NCI-H526 treated with DMSO at 0.1 percent for 48 hours (cell line): ENCODE data around the gene GNG13.

ENCODE experiments used
- DNase-seq: peaks from one replicate; lab custom pipeline; 2025; lab: John Stamatoyannopoulos, UW

The GNG13 gene

GRCh38 chr16:813204-813915 is 12.8 kb upstream of the GNG13 start:
- DNase-seq, result no peak

DNA sequence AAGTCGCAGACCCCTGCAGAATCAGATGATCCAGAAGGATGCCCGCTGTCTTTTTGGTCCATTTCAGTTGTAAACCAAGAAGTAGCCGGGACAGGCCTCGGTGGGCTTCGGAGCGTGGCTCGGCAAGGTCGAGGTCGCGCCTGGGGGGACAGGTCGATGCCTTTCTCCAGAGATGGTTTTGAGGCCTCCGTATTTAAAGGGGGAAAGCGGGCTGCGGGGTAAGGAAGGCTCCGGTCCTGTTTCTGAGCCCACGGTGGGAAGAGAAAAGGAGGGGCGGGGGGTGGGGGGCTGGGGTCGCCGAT is 7.5 kb upstream of the GNG13 start:
- no peak for DNase-seq

- peak; percentile 64 for DNase-seq
Measured at GRCh38 chr16:807347-808084, 7.0 kb upstream of the GNG13 start.

DNA sequence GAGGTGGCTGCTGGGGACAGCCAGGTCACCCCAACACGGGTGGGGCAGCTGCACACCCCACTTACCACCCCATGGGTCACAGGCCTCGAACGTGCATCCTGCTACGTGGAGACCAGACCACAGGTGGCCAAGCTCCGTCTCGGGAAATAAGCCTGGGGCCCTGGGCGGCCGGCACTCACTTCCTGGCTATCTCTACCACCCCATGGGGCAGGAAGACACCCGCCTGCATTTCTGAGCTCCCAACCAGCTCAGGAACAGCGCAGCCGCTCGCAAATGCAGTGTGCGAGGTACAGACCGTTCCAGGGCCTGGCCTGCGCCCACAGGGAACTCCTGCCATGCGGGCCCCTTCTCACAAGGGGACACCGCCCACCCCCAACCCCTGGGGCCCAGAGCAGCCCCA is 4.9 kb upstream of the GNG13 start:
- no peak for DNase-seq

GRCh38 chr16:804193-805048 is 3.9 kb upstream of the GNG13 start:
- DNase-seq, result no peak

- DNase-seq, result no peak
Measured at GRCh38 chr16:803754-804080, 3.2 kb upstream of the GNG13 start.

GRCh38 chr16:802914-803753 is 2.6 kb upstream of the GNG13 start:
- no peak for DNase-seq

DNA sequence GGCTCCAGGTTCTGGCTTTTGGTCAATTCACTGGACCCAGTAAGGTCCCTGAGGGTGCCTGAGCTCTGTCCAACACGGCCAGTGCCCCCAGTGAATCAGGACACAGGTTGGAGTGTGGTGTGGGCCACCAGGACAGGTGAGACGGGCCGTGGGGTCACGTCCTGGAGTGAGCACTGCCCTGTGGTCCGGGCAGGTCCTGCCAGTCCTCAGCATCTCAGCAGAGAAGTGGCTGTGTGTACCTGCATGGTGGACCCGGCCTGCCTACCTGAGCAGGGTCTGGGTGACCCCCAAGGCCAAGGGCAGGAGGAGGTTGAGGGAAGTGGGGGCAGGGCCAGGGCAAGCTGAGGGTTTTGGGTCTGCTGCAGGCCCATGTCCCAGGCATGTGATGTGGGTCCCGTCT is 1.9 kb upstream of the GNG13 start:
- no peak for DNase-seq

DNA sequence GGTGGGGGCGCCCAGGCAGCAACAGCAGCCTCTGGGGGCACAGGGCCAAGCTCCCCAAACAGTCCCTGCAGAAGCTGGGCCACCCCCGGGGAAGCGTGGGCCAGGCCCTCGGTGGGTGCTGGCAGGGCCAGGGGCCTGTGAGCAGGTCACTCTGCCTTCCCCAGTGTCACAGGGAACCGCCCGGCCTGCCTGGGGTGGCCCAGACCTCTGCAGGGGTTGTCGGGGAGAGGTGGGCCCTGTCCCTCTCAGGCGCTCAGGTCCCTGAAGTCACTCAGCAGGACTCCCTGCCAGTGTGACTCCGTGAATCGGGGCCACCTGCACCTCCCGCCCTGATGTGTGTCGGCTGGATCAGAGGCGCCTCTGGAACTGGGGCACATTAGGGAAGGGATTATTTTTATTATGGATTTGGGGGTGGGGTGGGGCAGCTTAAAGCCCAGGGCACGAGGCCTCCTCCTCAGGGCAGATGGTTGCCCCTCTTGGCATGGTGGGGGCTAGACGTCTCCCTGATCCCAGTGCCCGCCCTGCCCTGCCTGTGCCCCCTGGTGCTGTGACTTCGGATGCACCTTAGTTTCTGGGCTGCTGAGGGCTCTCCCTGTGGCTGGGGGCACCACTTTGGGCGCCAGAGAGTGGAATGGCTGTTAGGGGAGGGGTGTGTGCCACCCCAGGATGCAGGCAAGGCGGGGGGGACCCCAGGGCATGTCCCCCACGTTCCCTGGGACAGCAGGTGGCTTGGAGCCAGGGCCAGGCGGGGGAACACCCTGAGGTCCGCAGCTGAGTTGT is 1.2 kb upstream of the GNG13 start:
- no peak for DNase-seq

GRCh38 chr16:800834-801511 is 439 bp upstream of the GNG13 start:
- DNase-seq, result no peak

GRCh38 chr16:799111-799947 is 1.2 kb downstream of the GNG13 start:
- peak; percentile 32 for DNase-seq

GRCh38 chr16:798666-799065 is 1.9 kb downstream of the GNG13 start:
- DNase-seq, result peak; percentile 49

GRCh38 chr16:797686-798085 is 2.8 kb downstream of the GNG13 start:
- no peak for DNase-seq

DNA sequence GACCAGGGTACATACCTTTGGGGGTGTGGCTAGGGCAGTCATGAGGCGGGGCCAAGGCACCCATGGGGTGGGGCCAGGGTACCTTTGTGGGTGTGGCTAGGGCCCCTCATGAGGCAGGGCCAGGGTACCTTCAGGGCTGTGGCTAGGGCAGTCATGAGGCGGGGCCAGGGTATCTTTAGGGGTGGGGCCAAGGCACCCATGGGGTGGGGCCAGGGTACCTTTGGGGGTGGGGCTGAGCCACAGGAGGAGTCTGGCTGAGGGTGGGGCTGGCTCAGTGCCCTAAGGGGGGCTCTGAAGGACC is 3.5 kb downstream of the GNG13 start:
- no peak for DNase-seq

DNA sequence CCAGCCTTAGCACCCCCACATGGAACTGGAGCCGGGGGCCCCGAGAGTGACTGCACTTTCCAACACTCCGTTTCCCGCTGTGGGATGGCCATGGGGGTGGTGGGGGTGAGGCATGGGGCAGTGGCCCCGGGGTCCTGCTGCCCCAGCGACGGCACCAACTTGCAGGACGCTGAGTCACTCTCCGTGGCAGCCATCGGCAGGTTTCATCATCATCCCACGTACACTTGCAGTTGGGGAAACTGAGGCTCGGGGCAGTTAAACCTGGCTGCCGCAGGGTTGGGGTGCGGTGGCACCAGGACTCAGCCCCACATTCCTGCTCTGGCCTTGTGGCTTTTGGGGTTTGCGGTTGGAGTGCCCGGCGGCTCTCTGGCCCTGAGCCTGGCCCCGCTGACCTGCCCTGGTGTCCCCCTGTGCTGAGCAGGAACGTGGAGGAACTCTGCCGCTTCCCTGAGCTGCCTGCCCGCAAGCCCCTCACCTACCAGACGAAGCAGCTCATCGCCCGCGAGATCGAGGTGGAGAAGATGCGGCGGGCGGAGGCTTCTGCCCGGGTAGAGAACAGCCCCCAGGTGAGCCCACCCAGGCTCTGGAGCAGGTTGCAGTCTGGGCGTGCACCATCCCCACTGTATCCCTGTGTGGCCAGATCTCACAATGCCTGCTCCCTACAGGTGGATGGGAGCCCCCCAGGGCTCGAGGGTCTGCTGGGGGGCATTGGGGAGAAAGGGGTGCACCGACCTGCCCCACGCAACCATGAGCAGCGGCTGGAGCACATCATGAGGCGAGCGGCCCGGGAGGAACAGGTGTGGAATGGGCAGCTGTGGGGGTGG is 4.0 kb downstream of the GNG13 start:
- DNase-seq, result no peak

- DNase-seq, result no peak
Measured at GRCh38 chr16:795580-796229, 4.8 kb downstream of the GNG13 start.

DNA sequence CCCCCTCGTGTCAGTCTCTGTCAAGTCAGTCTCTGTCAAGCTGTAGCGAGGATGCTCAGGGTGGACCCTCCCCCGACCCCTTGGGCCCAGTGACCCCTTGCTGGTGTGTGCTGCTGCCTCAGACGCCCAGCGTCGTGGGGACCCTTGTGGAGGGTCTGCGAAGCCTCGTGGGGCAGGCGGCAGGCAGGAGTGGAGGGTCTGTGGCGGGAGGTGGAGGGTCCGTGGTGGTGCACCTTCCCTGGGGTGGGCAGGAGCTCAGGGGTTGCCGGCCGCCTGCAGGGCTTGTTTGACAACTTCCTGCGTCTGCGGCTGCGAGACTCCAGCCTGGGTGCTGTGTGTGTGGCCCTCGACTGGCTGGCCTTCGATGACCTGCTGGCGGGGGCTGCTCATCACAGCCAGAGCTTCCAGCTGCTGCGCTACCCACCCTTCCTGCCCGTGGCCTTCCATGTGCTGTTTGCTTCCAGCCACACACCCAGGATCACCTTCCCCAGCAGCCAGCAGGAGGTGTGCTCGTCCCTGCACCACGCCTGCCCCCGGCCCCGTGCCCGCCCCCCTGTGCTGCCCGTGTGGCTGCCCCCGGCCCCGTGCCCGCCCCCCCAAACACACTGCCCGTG is 5.6 kb downstream of the GNG13 start:
- no peak for DNase-seq

DNA sequence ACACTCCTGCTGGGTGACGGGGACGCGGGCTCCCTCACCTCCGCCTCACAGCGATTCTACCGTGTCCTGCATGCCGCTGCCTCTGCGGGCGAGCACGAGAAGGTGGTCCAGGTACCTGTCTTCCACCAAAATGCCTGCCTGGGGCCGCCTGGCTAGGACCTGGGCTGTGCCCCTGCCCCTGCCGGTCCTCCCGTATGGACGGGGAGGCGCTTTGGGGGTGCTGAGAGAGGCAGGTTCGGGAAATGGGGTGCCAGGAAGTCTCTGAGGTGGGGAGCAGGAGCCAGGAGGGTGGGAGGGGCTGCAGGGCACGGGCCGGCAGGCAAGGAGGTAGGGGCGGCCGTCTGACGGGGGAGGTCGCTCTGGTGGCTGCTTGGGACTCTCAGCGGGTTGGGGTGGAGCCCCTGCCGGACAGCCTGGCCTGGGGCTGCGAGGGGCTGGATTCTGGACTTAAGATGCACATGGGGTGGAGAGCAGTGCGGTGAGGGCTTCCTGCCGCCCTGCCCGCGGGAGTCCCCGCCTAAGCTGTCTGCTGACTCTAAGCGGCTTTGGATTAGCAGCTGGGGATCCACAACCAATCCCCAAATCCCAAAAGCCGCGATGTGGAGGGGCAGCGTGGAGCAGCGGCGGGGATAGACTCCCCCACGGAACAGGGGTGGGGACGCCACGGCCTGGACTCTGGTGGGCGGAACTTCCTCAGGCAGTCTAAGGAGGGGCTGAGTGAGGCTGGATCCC is 6.3 kb downstream of the GNG13 start:
- DNase-seq, result no peak
